ENCODE measurements around the gene INTS7.

DNA sequence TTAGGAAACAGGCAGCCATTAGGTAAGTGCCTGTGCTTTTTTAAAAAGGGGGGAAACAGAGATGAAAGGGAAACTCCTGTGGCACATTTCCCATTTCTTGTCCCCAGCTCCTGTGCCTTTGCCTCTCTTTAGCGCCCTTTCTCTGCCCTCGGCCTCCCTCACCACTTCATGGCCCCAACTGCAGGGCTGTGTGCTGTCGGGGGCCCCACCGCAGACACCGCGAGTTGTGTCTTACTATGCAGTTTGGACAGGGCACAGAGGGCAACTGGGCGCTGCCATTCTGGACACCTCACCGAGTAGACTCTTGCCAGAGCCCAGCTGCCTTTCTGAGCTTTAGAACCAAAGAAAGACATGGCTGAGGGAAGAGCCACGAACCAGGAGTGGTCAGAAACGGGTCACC, 111.1 kb downstream of the INTS7 start:
- TF ChIP-seq, protein P1, sequence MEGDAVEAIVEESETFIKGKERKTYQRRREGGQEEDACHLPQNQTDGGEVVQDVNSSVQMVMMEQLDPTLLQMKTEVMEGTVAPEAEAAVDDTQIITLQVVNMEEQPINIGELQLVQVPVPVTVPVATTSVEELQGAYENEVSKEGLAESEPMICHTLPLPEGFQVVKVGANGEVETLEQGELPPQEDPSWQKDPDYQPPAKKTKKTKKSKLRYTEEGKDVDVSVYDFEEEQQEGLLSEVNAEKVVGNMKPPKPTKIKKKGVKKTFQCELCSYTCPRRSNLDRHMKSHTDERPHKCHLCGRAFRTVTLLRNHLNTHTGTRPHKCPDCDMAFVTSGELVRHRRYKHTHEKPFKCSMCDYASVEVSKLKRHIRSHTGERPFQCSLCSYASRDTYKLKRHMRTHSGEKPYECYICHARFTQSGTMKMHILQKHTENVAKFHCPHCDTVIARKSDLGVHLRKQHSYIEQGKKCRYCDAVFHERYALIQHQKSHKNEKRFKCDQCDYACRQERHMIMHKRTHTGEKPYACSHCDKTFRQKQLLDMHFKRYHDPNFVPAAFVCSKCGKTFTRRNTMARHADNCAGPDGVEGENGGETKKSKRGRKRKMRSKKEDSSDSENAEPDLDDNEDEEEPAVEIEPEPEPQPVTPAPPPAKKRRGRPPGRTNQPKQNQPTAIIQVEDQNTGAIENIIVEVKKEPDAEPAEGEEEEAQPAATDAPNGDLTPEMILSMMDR (IDR thresholded peaks at IDR 0.05), result no peak
- TF ChIP-seq EP300 (IDR thresholded peaks at IDR 0.05) (no peak), POLR2A (IDR thresholded peaks at IDR 0.05) (no peak), POLR2AphosphoS5 (IDR thresholded peaks at IDR 0.05) (no peak)

Data from upper lobe of left lung (tissue), 4 donors.